ENCODE data around the gene BTRC.

BTRC gene

GRCh38 chr10:101512738-101513137, 158.8 kb downstream of the BTRC start:
- Histone ChIP-seq H3K27ac (ENCODE audit: insufficient read depth, low read depth, low read length, poor library complexity, severe bottlenecking) (no peak overlapping the region), H3K27me3 (ENCODE audit: control insufficient read depth, insufficient read depth, low read length, poor library complexity, severe bottlenecking) (no peaks in the 10 kb centered on the region), H3K4me3 (ENCODE audit: insufficient read depth, low read depth, low read length) (no peak overlapping the region), H3K4me1 (ENCODE audit: control insufficient read depth, insufficient read depth, low read length) (no peaks in the 10 kb centered on the region), H3K36me3 (ENCODE audit: control insufficient read depth, insufficient read depth, low read length) (no peaks in the 10 kb centered on the region), H3K9me3 (ENCODE audit: control insufficient read depth, low read length) (no peaks in the 10 kb centered on the region)

- Histone ChIP-seq H3K4me1 (ENCODE audit: control insufficient read depth, insufficient read depth, low read length) (no peaks in the 10 kb centered on the region), H3K27ac (ENCODE audit: insufficient read depth, low read depth, low read length, poor library complexity, severe bottlenecking) (no peak overlapping the region), H3K4me3 (ENCODE audit: insufficient read depth, low read depth, low read length) (no peak overlapping the region), H3K9me3 (ENCODE audit: control insufficient read depth, low read length) (no peaks in the 10 kb centered on the region), H3K27me3 (ENCODE audit: control insufficient read depth, insufficient read depth, low read length, poor library complexity, severe bottlenecking) (no peaks in the 10 kb centered on the region), H3K36me3 (ENCODE audit: control insufficient read depth, insufficient read depth, low read length) (no peaks in the 10 kb centered on the region)
- 95 to 100% methylated on average over 2 of the region's 2 CpGs for whole genome bisulfite sequencing, 2 experiments
Measured at GRCh38 chr10:101513733-101514132, 159.8 kb downstream of the BTRC start.

GRCh38 chr10:101525848-101526247, 171.9 kb downstream of the BTRC start:
- WGBS, 2 experiments: 89 to 91% methylated on average over 6 of the region's 6 CpGs
- H3K4me3 ChIP-seq (ENCODE audit: insufficient read depth, low read depth, low read length): no peak overlapping the region
- no peaks in the 10 kb centered on the region for H3K9me3 ChIP-seq (ENCODE audit: control insufficient read depth, low read length)
- H3K27ac ChIP-seq (ENCODE audit: insufficient read depth, low read depth, low read length, poor library complexity, severe bottlenecking): no peak overlapping the region
- no peaks in the 10 kb centered on the region for H3K36me3 ChIP-seq (ENCODE audit: control insufficient read depth, insufficient read depth, low read length)
- H3K27me3 ChIP-seq (ENCODE audit: control insufficient read depth, insufficient read depth, low read length, poor library complexity, severe bottlenecking): no peaks in the 10 kb centered on the region
- peaks cover 15% of the 10 kb centered on the region for H3K4me1 ChIP-seq (ENCODE audit: control insufficient read depth, insufficient read depth, low read length)

- Histone ChIP-seq H3K27me3 (ENCODE audit: control insufficient read depth, insufficient read depth, low read length, poor library complexity, severe bottlenecking) (no peaks in the 10 kb centered on the region), H3K36me3 (ENCODE audit: control insufficient read depth, insufficient read depth, low read length) (no peaks in the 10 kb centered on the region), H3K4me3 (ENCODE audit: insufficient read depth, low read depth, low read length) (no peak overlapping the region), H3K4me1 (ENCODE audit: control insufficient read depth, insufficient read depth, low read length) (peaks cover 15% of the 10 kb centered on the region), H3K9me3 (ENCODE audit: control insufficient read depth, low read length) (no peaks in the 10 kb centered on the region), H3K27ac (ENCODE audit: insufficient read depth, low read depth, low read length, poor library complexity, severe bottlenecking) (no peak overlapping the region)
- WGBS, 2 experiments: 67% methylated on average over 1 of the region's 1 CpG; no CpG with 5 or more reads in 1 of the 2 experiments
Measured at GRCh38 chr10:101529207-101529606, 175.2 kb downstream of the BTRC start.

- no peak overlapping the region for H3K4me3 ChIP-seq (ENCODE audit: insufficient read depth, low read depth, low read length)
- no peaks in the 10 kb centered on the region for H3K36me3 ChIP-seq (ENCODE audit: control insufficient read depth, insufficient read depth, low read length)
- no peaks in the 10 kb centered on the region for H3K27me3 ChIP-seq (ENCODE audit: control insufficient read depth, insufficient read depth, low read length, poor library complexity, severe bottlenecking)
- no peaks in the 10 kb centered on the region for H3K9me3 ChIP-seq (ENCODE audit: control insufficient read depth, low read length)
- WGBS, 2 experiments: 85% methylated on average over 4 of the region's 4 CpGs
- H3K27ac ChIP-seq (ENCODE audit: insufficient read depth, low read depth, low read length, poor library complexity, severe bottlenecking): no peak overlapping the region
- H3K4me1 ChIP-seq (ENCODE audit: control insufficient read depth, insufficient read depth, low read length): peaks cover 15% of the 10 kb centered on the region
Measured at GRCh38 chr10:101529725-101530553, 176.0 kb downstream of the BTRC start.

GRCh38 chr10:101535949-101536348, 182.0 kb downstream of the BTRC start:
- H3K36me3 ChIP-seq (ENCODE audit: control insufficient read depth, insufficient read depth, low read length): peaks cover 4% of the 10 kb centered on the region
- WGBS, 2 experiments: 87 to 88% methylated on average over 4 of the region's 4 CpGs
- H3K9me3 ChIP-seq (ENCODE audit: control insufficient read depth, low read length): no peaks in the 10 kb centered on the region
- H3K4me3 ChIP-seq (ENCODE audit: insufficient read depth, low read depth, low read length): no peak overlapping the region
- H3K27me3 ChIP-seq (ENCODE audit: control insufficient read depth, insufficient read depth, low read length, poor library complexity, severe bottlenecking): no peaks in the 10 kb centered on the region
- no peaks in the 10 kb centered on the region for H3K4me1 ChIP-seq (ENCODE audit: control insufficient read depth, insufficient read depth, low read length)
- H3K27ac ChIP-seq (ENCODE audit: insufficient read depth, low read depth, low read length, poor library complexity, severe bottlenecking): no peak overlapping the region

- peaks cover 4% of the 10 kb centered on the region for H3K36me3 ChIP-seq (ENCODE audit: control insufficient read depth, insufficient read depth, low read length)
- no peak overlapping the region for H3K4me3 ChIP-seq (ENCODE audit: insufficient read depth, low read depth, low read length)
- H3K27ac ChIP-seq (ENCODE audit: insufficient read depth, low read depth, low read length, poor library complexity, severe bottlenecking): no peak overlapping the region
- H3K4me1 ChIP-seq (ENCODE audit: control insufficient read depth, insufficient read depth, low read length): no peaks in the 10 kb centered on the region
- H3K27me3 ChIP-seq (ENCODE audit: control insufficient read depth, insufficient read depth, low read length, poor library complexity, severe bottlenecking): no peaks in the 10 kb centered on the region
- no peaks in the 10 kb centered on the region for H3K9me3 ChIP-seq (ENCODE audit: control insufficient read depth, low read length)
Measured at GRCh38 chr10:101536800-101537199, 182.8 kb downstream of the BTRC start.

- WGBS, 2 experiments: 90 to 94% methylated on average over 2 of the region's 2 CpGs
- Histone ChIP-seq H3K4me1 (ENCODE audit: control insufficient read depth, insufficient read depth, low read length) (no peaks in the 10 kb centered on the region), H3K27ac (ENCODE audit: insufficient read depth, low read depth, low read length, poor library complexity, severe bottlenecking) (no peak overlapping the region), H3K36me3 (ENCODE audit: control insufficient read depth, insufficient read depth, low read length) (peaks cover 4% of the 10 kb centered on the region), H3K9me3 (ENCODE audit: control insufficient read depth, low read length) (no peaks in the 10 kb centered on the region), H3K4me3 (ENCODE audit: insufficient read depth, low read depth, low read length) (no peak overlapping the region), H3K27me3 (ENCODE audit: control insufficient read depth, insufficient read depth, low read length, poor library complexity, severe bottlenecking) (no peaks in the 10 kb centered on the region)
Measured at GRCh38 chr10:101538446-101538845, 184.5 kb downstream of the BTRC start.

GRCh38 chr10:101545898-101546297, 191.9 kb downstream of the BTRC start:
- Histone ChIP-seq H3K9me3 (ENCODE audit: control insufficient read depth, low read length) (no peaks in the 10 kb centered on the region), H3K4me1 (ENCODE audit: control insufficient read depth, insufficient read depth, low read length) (no peaks in the 10 kb centered on the region), H3K4me3 (ENCODE audit: insufficient read depth, low read depth, low read length) (no peak overlapping the region), H3K27me3 (ENCODE audit: control insufficient read depth, insufficient read depth, low read length, poor library complexity, severe bottlenecking) (no peaks in the 10 kb centered on the region), H3K27ac (ENCODE audit: insufficient read depth, low read depth, low read length, poor library complexity, severe bottlenecking) (no peak overlapping the region), H3K36me3 (ENCODE audit: control insufficient read depth, insufficient read depth, low read length) (no peaks in the 10 kb centered on the region)

GRCh38 chr10:101550965-101551364, 197.0 kb downstream of the BTRC start:
- WGBS, 2 experiments: 91 to 94% methylated on average over 2 of the region's 2 CpGs
- H3K4me3 ChIP-seq (ENCODE audit: insufficient read depth, low read depth, low read length): no peak overlapping the region

More at GRCh38 chr10:101550965-101551364, 197.0 kb downstream of the BTRC start:
- Histone ChIP-seq H3K4me1 (ENCODE audit: control insufficient read depth, insufficient read depth, low read length) (no peaks in the 10 kb centered on the region), H3K9me3 (ENCODE audit: control insufficient read depth, low read length) (no peaks in the 10 kb centered on the region), H3K27me3 (ENCODE audit: control insufficient read depth, insufficient read depth, low read length, poor library complexity, severe bottlenecking) (no peaks in the 10 kb centered on the region), H3K36me3 (ENCODE audit: control insufficient read depth, insufficient read depth, low read length) (no peaks in the 10 kb centered on the region), H3K27ac (ENCODE audit: insufficient read depth, low read depth, low read length, poor library complexity, severe bottlenecking) (no peak overlapping the region)
